Endometrium (tissue), 2 donors: ENCODE results near the gene C5.
A peak's percentile ranks its signal among the peaks of the same experiment; 100 is the strongest.
"Not testable (repeated sequence)": the region's sequence is repeated elsewhere in the genome, so short reads cannot be mapped to it uniquely, and the experiment has no call there.

ENCODE experiments used
- FAIRE-seq: peaks from 2 replicates; lab custom pipeline; 2012; peaks lifted over from hg19 to GRCh38; lab: Jason Lieb, UNC
- donor health status: control.
- donor health status: control.

The C5 gene

DNA sequence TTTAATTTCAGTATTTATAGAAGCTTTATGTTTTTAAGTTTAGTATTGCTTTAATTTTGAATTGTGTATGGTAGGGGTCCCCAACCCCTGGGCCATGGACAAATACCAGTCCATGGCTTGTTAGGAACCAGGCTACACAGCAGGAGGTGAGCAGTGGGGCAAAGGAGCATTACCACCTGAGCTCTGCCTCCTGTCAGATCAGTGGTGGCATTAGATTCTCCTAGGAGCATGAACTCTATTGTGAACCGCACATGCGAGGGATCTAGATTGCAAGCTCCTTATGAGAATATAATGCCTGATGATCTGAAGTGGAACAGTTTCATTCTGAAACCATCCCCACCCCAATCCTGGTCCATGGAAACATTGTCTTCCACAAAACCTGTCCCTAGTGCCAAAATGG, 1.9 kb downstream of the C5 start:
- no peak for FAIRE-seq

- no peak for FAIRE-seq
These were observed 11.3 kb downstream of the C5 start for GRCh38 chr9:121038804-121039203.

GRCh38 chr9:121038362-121038761, 11.7 kb downstream of the C5 start:
- no peak for FAIRE-seq

GRCh38 chr9:121035717-121036116, 14.4 kb downstream of the C5 start:
- not testable (repeated sequence) for FAIRE-seq

- FAIRE-seq = no peak
These were observed 15.5 kb downstream of the C5 start for GRCh38 chr9:121034529-121034928.

GRCh38 chr9:121029469-121029868, 20.6 kb downstream of the C5 start:
- no peak for FAIRE-seq

DNA sequence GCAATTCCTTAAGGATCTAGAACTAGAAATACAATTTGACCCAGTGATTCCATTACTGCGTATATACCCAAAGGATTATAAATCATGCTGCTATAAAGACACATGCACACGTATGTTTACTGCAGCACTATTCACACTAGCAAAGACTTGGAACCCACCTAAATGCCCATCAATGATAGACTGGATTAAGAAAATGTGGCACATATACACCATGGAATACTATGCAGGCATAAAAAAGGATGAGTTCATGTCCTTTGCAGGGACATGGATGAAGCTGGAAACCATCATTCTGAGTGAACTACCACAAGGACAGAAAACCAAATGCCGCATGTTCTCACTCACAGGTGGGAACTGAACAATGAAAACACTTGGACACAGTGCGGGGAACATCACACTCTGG, 21.8 kb downstream of the C5 start:
- not testable (repeated sequence) for FAIRE-seq

GRCh38 chr9:121026768-121027167, 23.3 kb downstream of the C5 start:
- no peak for FAIRE-seq

DNA sequence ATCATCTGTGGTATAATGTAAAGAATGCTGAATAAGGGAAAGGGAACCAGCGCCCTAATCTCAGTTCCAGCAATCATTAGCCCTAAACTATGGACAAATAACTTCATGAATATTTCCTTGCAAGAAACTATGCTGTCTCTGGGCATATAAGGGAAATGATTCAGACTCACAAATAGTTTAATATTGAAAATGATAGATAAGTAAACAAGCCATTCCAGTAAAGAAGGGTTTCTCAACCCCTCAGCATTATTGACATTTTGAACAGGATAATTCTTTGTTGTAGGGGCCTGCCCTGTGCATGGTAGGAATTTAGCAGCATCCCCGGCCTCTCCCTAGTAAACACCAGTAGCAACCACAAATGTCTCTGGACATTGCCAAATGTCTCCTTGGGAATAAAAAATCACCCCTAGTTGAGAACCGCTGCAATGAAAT, 23.8 kb downstream of the C5 start:
- no peak for FAIRE-seq

- FAIRE-seq = no peak
These were observed 25.8 kb downstream of the C5 start for GRCh38 chr9:121024237-121024636.

- no peak for FAIRE-seq
These were observed 27.0 kb downstream of the C5 start for GRCh38 chr9:121023064-121023463.

DNA sequence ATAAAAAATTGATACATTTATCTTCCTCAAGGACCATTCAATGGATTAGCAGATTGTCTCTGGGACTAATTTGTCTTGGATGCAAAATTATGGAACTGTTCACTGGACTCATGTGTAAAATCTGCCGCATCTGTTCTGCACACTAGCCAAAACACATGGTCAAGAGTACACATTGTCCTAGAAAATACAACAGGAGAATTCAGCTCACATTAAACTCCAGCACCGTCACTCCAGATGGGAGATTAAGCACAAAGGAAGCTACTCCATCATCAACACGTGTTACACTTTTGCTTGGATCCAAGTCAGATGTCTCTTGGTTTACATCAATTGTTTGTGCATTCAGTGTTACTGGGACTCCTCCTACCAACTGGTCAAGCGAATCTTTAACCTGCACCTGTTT, 28.8 kb downstream of the C5 start:
- FAIRE-seq = peak; percentile 91

DNA sequence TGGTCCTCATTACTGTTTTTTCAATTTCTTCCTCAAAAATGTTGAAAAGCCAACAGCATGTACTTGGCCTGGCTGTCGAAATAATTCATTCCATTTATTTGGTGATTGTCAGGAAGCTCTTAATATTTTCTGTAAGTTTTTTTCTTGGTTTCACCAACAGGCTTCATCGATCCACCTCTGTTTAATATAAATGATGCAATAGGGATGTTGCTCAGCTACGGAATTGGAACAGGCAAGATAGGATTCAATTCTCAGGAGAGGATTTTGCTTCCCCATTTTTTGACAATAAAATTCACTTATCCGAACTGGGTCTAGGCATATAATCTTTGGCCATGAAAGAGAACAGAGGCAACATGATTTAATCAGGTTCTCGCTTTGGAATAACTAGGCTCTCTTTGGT, 30.8 kb downstream of the C5 start:
- no peak for FAIRE-seq

GRCh38 chr9:121013911-121014310, 36.2 kb downstream of the C5 start:
- FAIRE-seq = no peak

GRCh38 chr9:121009650-121010049, 40.4 kb downstream of the C5 start:
- FAIRE-seq = no peak

- no peak for FAIRE-seq
These were observed 50.8 kb downstream of the C5 start for GRCh38 chr9:120999317-120999716.

DNA sequence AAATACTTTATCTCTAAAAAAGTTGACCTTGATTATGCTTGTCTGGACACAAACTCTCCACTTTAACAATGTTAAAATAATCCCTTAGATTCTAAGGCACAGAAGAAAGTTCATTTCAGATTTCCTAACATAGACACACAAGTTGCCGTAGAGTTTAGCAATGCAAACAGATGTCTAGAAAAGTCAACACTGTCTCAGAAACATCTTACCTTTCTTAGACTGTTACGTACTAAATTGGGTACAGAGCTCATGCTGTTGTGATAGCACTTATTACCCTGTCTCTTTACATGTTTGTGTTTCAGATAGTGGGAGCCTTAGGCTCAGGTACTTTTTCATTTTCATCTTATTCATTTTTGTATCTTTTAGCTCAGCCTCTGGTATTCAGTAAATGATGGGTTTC, 52.0 kb downstream of the C5 start:
- no peak for FAIRE-seq

DNA sequence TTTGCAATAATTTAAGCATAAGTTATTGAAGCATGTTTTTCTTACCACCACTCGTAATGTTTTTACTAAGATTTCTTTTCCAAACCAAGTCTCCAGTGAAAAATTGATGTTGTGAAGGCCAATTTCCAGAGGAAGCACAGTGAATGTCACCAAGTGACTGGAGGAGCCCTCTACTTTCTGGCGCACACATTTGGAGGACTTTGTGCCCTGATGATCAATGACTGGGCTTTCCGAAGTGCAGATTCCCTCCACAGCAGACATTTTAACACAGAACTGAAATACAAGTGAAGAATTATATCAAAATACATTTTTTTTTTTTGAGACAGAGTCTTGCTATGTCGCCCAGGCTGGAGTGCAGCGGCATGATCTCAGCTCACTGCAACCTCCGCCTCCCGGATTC, 52.6 kb downstream of the C5 start:
- no peak for FAIRE-seq

DNA sequence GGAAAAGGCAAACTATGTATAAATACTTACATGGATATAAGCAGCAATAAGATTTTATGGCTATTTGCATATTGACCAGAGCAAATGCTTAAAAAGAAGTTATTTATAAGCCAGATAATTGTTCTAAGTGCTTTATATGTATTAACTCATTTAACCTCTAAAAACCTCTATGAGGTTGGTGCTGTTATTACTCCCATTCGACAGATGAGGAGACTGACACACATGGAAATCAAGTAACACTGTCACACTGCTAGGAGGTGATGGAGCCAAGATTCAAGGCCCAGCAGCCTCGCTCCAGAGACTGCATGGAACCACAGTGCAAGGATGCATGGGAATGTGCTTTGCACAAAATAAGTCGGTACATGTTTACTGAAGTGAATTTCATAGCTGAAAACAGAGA, 53.7 kb downstream of the C5 start:
- no peak for FAIRE-seq

- FAIRE-seq = no peak
These were observed 61.0 kb downstream of the C5 start for GRCh38 chr9:120989065-120989464.

DNA sequence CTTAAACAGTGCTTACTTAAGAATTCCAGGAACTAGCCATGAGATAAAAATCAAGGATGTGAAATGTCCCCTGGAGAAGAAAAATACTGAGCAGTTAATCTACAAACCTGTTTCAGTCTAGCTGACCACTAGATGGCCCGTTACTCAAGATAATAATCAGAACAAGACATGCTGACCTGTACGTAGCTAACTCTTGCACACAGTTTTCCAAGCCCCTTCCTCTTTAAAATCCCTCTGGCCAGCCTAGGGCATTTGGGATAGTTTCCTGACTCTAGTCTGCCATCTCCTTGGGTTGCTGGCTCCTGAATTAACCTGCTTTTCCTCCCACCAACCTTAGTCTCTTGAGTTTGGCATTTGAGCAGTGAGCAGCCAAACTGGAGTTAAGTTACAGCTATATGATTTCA, 64.3 kb downstream of the C5 start:
- peak; percentile 37 for FAIRE-seq

GRCh38 chr9:120983259-120983837, 66.7 kb downstream of the C5 start:
- no peak for FAIRE-seq

DNA sequence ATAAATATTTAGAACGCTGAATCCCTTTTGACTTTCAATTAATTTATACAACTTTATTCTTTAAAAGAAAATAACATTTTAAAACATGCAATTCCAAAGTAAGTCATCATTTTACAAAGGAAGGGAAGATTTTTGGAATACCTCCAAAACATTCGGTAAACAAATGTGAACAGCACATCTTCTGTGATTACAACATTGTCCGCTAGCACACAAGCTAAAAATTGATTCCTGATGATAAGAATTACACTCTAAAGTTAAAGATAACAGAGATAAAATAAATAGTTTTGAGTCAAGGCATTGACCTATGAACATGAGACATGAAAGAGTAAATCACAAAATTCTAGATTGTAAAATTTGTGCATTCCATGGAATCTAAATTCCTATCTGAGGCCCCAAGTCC, 67.2 kb downstream of the C5 start:
- FAIRE-seq = peak; percentile 66

- FAIRE-seq = no peak
These were observed 69.1 kb downstream of the C5 start for GRCh38 chr9:120980951-120981350.

- FAIRE-seq = no peak
These were observed 70.3 kb downstream of the C5 start for GRCh38 chr9:120979797-120980196.
